ENCODE data around the gene PTBP2.

GRCh38 chr1:96820107-96820506 is 98.5 kb downstream of the PTBP2 start:
- TF ChIP-seq CTCF (conservative IDR thresholded peaks at IDR 0.05; ENCODE audit: low read depth, low read length) (no peak), EZH2 (IDR thresholded peaks at IDR 0.05; ENCODE audit: borderline replicate concordance, low read depth, low read length, poor library complexity, severe bottlenecking) (no peak)
